HG02981 (cell line): ENCODE data around the gene ASIP.
"Not testable (repeated sequence)": the region's sequence is repeated elsewhere in the genome, so short reads cannot be mapped to it uniquely, and the experiment has no call there.

Experiments
- ATAC-seq: cut with Tn5 transposase; IDR thresholded peaks from one replicate; pipeline ENCODE4 v1.9.1; 2021; ENCODE audit warnings: mild to moderate bottlenecking, moderate library complexity; ENCODE audit not compliant: unreplicated experiment

ASIP gene

GRCh38 chr20:34242015-34242414, 792 bp downstream of the ASIP start:
- ATAC-seq, result not testable (repeated sequence)

GRCh38 chr20:34242879-34243278, 1.7 kb downstream of the ASIP start:
- no peak for ATAC-seq

GRCh38 chr20:34243377-34243776, 2.2 kb downstream of the ASIP start:
- ATAC-seq, result no peak

GRCh38 chr20:34246126-34246626, 5.0 kb downstream of the ASIP start:
- no peak for ATAC-seq

- peak; percentile 48 for ATAC-seq
Observed at GRCh38 chr20:34249291-34249690, 8.1 kb downstream of the ASIP start.

- no peak for ATAC-seq
Observed at GRCh38 chr20:34250005-34250404, 8.8 kb downstream of the ASIP start.

GRCh38 chr20:34251619-34252018, 10.4 kb downstream of the ASIP start:
- ATAC-seq, result no peak

GRCh38 chr20:34252431-34253086, 11.3 kb downstream of the ASIP start:
- ATAC-seq, result not testable (repeated sequence)

GRCh38 chr20:34254979-34255378, 13.8 kb downstream of the ASIP start:
- no peak for ATAC-seq

GRCh38 chr20:34256629-34257124, 15.5 kb downstream of the ASIP start:
- ATAC-seq, result no peak

GRCh38 chr20:34260208-34260942, 19.2 kb downstream of the ASIP start:
- no peak for ATAC-seq

- no peak for ATAC-seq
Observed at GRCh38 chr20:34262488-34263288, 21.5 kb downstream of the ASIP start.

- not testable (repeated sequence) for ATAC-seq
Observed at GRCh38 chr20:34263468-34263867, 22.2 kb downstream of the ASIP start.

- ATAC-seq, result no peak
Observed at GRCh38 chr20:34264141-34264540, 22.9 kb downstream of the ASIP start.

GRCh38 chr20:34268145-34268544, 26.9 kb downstream of the ASIP start:
- no peak for ATAC-seq

- no peak for ATAC-seq
Observed at GRCh38 chr20:34268851-34269636, 27.8 kb downstream of the ASIP start.

GRCh38 chr20:34269996-34270627, 28.9 kb downstream of the ASIP start:
- no peak for ATAC-seq

GRCh38 chr20:34271956-34272355, 30.7 kb downstream of the ASIP start:
- ATAC-seq, result no peak

- ATAC-seq, result no peak
Observed at GRCh38 chr20:34274694-34275093, 33.5 kb downstream of the ASIP start.

GRCh38 chr20:34281177-34281576, 40.0 kb downstream of the ASIP start:
- ATAC-seq, result no peak
